Esophagus squamous epithelium (tissue), 4 donors: ENCODE measurements around the gene ANKRD6.

ENCODE experiments used
- CTCF ChIP-seq, 6 experiments: fragments of 450-650 bp in 4 of 6; fragments of 200-600 bp in 2 of 6; sonication (generic) in 2 of 6; IDR thresholded peaks; one replicate each; pipeline ENCODE4 v1.5.1; 2016 to 2019; ENCODE audit warnings: antibody characterized with exemption in 6 of 6, mild to moderate bottlenecking in 4 of 6, moderate library complexity in 4 of 6
- POLR2A ChIP-seq, 4 donors: fragments of 450-650 bp; IDR thresholded peaks; one replicate each; pipeline ENCODE4 v1.6.1; 2017; ENCODE audit warnings: antibody characterized with exemption in 4 of 4, mild to moderate bottlenecking in 4 of 4, moderate library complexity in 3 of 4

GRCh38 chr6:89525786-89526562 lies 93.0 kb downstream of the ANKRD6 start:
- TF ChIP-seq CTCF (IDR thresholded peaks at IDR 0.05) (no peak), POLR2A (IDR thresholded peaks at IDR 0.05) (no peak)
